IPS-18c (cell line): ENCODE measurements around the gene TEP1.

Experiments
- H3K4me3 ChIP-seq: 2 replicates; pipeline ENCODE4 v1.7.0; 2013; ENCODE audit warnings: low read depth, mild to moderate bottlenecking, low read length, moderate library complexity; ENCODE audit not compliant: insufficient read depth
- H3K9me3 ChIP-seq: one replicate; pipeline ENCODE4 v1.6.1; 2013; ENCODE audit warnings: mild to moderate bottlenecking, low read length, moderate library complexity; ENCODE audit not compliant: control insufficient read depth, insufficient read depth

The TEP1 gene

GRCh38 chr14:20409226-20409625 lies 4.1 kb downstream of the TEP1 start:
- Histone ChIP-seq H3K9me3 (peaks cover 2% of the 10 kb centered on the region), H3K4me3 (no peak overlapping the region)

- no peak overlapping the region for H3K4me3 ChIP-seq
- no peaks in the 10 kb centered on the region for H3K9me3 ChIP-seq
Measured at GRCh38 chr14:20403521-20403920, 9.8 kb downstream of the TEP1 start.

- no peaks in the 10 kb centered on the region for H3K9me3 ChIP-seq
- no peak overlapping the region for H3K4me3 ChIP-seq
Measured at GRCh38 chr14:20400965-20401593, 12.2 kb downstream of the TEP1 start.

- no peak overlapping the region for H3K4me3 ChIP-seq
- no peaks in the 10 kb centered on the region for H3K9me3 ChIP-seq
Measured at GRCh38 chr14:20400589-20400964, 12.7 kb downstream of the TEP1 start.

GRCh38 chr14:20397511-20397910 lies 15.8 kb downstream of the TEP1 start:
- Histone ChIP-seq H3K9me3 (no peaks in the 10 kb centered on the region), H3K4me3 (no peak overlapping the region)

- Histone ChIP-seq H3K4me3 (no peak overlapping the region), H3K9me3 (no peaks in the 10 kb centered on the region)
Measured at GRCh38 chr14:20391505-20391904, 21.8 kb downstream of the TEP1 start.

GRCh38 chr14:20388159-20388558 lies 25.1 kb downstream of the TEP1 start:
- Histone ChIP-seq H3K4me3 (no peak overlapping the region), H3K9me3 (no peaks in the 10 kb centered on the region)

GRCh38 chr14:20387576-20387975 lies 25.7 kb downstream of the TEP1 start:
- H3K9me3 ChIP-seq = no peaks in the 10 kb centered on the region
- no peak overlapping the region for H3K4me3 ChIP-seq

- Histone ChIP-seq H3K4me3 (no peak overlapping the region), H3K9me3 (no peaks in the 10 kb centered on the region)
Measured at GRCh38 chr14:20386276-20386855, 26.9 kb downstream of the TEP1 start.

GRCh38 chr14:20384886-20385285 lies 28.4 kb downstream of the TEP1 start:
- no peaks in the 10 kb centered on the region for H3K9me3 ChIP-seq
- no peak overlapping the region for H3K4me3 ChIP-seq

- H3K9me3 ChIP-seq = no peaks in the 10 kb centered on the region
- no peak overlapping the region for H3K4me3 ChIP-seq
Measured at GRCh38 chr14:20384321-20384720, 29.0 kb downstream of the TEP1 start.

- H3K4me3 ChIP-seq = no peak overlapping the region
- no peaks in the 10 kb centered on the region for H3K9me3 ChIP-seq
Measured at GRCh38 chr14:20383636-20384035, 29.7 kb downstream of the TEP1 start.

- no peaks in the 10 kb centered on the region for H3K9me3 ChIP-seq
Measured at GRCh38 chr14:20383032-20383431, 30.3 kb downstream of the TEP1 start.

GRCh38 chr14:20382526-20382925 lies 30.8 kb downstream of the TEP1 start:
- Histone ChIP-seq H3K9me3 (no peaks in the 10 kb centered on the region), H3K4me3 (no peak overlapping the region)

More at GRCh38 chr14:20383032-20383431, 30.3 kb downstream of the TEP1 start:
- H3K4me3 ChIP-seq = no peak overlapping the region

GRCh38 chr14:20381341-20381740 lies 32.0 kb downstream of the TEP1 start:
- no peaks in the 10 kb centered on the region for H3K9me3 ChIP-seq

GRCh38 chr14:20380681-20381080 lies 32.6 kb downstream of the TEP1 start:
- Histone ChIP-seq H3K4me3 (no peak overlapping the region), H3K9me3 (no peaks in the 10 kb centered on the region)

More at GRCh38 chr14:20381341-20381740, 32.0 kb downstream of the TEP1 start:
- H3K4me3 ChIP-seq = no peak overlapping the region

GRCh38 chr14:20379743-20380142 lies 33.6 kb downstream of the TEP1 start:
- no peaks in the 10 kb centered on the region for H3K9me3 ChIP-seq
- H3K4me3 ChIP-seq = no peak overlapping the region

- H3K4me3 ChIP-seq = no peak overlapping the region
- no peaks in the 10 kb centered on the region for H3K9me3 ChIP-seq
Measured at GRCh38 chr14:20377171-20377570, 36.1 kb downstream of the TEP1 start.

GRCh38 chr14:20376071-20376588 lies 37.2 kb downstream of the TEP1 start:
- H3K4me3 ChIP-seq = no peak overlapping the region
- no peaks in the 10 kb centered on the region for H3K9me3 ChIP-seq
